CD4-positive, alpha-beta T cell treated with Interleukin-10 for 1 hour (primary cell): Measurements from ENCODE around the gene KPNB1.

Experiments
- DNase-seq: peaks from one replicate; pipeline ENCODE4 v3.0.0-alpha.2; 2020

KPNB1 gene

GRCh38 chr17:47649153-47649971 lies at the start of gene KPNB1:
KPNB1 (plus strand) TSS chr17:47649919; CDS start chr17:47650245, 326 bp downstream.
- peak; percentile 99 for DNase-seq

DNA sequence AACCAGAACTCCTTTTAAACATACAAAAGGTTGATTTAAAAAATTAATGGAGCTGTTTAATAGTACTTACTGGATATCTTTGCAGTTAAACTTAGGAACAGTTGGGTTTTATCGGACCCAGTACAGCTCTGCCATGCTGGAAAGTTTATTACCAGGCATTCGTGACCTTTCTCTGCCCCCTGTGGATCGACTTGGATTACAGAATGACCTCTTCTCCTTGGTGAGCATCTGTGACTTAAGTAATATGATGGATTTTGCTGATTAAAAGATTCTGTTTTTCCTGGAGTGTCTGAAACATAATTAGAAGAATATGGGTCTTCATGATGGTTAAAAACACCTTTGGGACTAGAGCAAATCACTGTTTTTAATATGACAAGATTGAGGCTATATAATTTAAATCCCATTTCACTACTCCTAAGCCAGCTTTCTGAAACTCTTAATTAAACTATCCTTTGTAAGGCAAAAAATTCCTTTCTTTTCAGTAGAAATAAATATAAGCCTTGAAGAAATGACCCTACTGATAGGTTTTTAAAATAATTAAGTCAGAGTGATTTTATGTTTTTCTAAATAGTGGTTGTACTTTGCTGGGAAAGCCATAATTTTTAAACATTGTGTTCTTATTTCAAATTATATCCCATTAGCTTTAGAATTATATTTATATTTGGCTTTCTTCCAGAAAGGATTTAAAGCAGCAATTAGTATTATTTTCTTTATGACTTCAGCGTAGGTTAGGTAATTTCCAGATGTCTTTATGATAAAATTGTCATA lies 45.7 kb upstream of the KPNB1 start:
- no peak for DNase-seq

DNA sequence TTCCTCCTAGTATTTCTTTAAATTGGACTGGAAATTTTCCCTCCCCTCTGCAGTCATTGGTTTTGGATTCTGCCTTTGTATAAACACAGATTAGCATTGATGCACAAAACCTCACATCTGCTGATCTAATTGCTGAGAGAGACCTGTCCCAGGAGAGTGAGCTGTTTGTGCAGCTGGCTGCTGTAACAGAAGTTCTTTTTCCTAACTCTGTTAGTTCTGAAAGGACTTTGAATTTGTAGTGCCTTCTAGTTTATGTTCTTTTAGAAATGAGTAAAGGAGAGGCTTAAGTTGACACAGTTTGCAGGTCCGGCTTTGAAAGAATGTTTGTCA lies 45.2 kb upstream of the KPNB1 start:
- no peak for DNase-seq

DNA sequence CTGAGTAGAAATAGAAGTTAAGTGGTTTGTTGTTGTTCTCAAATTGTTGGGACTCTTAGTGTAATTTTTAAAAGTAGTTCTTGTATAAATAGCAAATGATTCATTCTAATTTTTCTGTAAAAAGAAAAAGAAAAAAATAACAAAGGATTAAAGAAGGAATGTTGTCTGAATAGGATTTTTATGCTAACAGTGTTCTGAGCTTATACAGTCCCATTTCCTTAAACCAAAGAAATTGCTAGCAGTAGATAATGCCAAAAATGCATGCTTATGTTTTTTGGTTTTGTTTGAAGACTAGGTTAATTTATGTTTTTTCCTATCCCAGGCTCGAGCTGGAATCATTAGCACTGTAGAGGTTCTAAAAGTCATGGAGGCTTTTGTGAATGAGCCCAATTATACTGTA lies 44.7 kb upstream of the KPNB1 start:
- no peak for DNase-seq

- no peak for DNase-seq
These were observed 42.2 kb upstream of the KPNB1 start for GRCh38 chr17:47607481-47607880.

- DNase-seq = no peak
These were observed 38.1 kb upstream of the KPNB1 start for GRCh38 chr17:47611372-47612350.

DNA sequence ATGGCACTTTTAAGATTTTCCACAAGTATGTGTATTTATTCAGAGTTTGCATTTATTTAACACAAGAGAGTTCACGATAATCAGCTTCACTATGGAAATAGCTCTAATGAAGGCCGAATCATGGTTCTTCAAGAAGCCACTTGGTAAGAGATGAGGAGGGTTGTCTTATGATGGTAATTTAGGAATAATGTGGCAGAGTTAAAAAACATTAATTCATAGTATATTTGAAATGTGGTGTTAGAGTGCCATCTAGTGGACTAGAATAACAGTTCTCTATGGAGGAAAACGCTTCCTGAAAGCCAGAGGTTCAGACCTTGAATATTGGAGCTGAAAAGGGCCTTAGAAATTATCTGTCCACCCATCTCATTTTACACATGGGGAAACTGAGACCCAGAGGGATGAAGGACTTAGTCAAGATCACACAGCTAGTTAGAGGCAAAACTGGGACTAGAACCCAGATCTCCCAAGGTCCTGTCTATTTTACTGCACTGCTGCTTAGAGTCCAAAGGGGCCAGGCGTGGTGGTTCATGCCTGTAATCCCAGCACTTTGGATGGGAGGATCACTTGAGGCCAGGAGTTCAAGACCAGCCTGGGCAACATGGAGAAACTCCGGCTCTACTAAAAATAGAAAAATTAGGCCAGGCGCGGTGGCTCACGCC lies 33.8 kb upstream of the KPNB1 start:
- peak; percentile 65 for DNase-seq

DNA sequence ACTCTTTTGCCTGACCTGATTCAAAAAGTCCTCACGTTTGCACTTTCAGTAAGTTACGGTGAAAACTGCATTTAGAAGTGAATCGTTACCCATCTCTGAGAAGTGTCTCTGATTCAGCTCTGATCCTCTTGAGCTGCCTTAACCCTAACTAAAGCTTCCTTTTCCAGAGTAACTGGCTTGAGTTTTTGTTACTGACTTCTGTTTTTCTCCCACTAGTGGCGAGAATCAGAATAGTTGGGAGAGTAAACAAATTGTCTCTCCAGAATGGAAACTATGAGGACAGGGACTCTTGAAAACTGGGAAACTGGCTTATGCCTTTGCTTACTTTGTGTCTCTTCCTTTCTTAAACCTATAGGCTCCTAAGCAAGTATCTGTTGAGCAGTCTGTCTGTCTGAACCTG lies 31.3 kb upstream of the KPNB1 start:
- DNase-seq = no peak

DNA sequence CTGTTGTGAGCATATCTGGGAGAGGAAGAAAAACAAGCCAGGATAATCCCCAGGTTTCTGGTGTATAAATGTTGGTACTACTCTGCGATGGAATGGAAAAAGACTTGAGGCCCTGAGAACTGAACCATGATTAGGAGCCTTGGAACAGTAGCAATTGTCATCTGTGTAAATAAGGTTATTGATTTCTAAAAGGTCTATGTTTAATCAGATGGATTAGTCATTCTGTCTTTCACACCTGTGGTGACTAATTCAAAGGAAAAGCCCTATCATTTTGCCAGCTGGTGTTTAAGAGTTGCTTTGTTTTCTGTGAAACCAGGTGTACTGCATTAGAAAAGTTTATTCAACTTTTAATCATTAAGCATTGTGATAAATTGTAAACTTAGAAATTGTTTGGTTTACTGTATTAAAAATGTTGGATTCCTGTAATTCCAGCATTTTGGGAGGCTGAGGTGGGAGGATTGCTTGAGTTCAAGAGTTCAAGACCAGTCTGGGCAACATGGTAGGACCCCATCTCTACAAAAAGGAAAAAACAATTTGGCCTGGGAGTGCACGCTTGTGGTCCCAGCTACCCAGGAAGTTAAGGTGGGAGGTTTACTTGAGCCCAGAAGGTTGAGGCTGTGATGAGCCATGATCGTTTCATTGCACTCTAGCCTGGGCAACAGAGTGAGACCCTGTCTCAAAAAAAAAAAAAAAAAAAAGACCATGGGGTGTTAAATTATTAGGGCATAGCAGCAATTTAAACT lies 29.0 kb upstream of the KPNB1 start:
- DNase-seq = no peak

DNA sequence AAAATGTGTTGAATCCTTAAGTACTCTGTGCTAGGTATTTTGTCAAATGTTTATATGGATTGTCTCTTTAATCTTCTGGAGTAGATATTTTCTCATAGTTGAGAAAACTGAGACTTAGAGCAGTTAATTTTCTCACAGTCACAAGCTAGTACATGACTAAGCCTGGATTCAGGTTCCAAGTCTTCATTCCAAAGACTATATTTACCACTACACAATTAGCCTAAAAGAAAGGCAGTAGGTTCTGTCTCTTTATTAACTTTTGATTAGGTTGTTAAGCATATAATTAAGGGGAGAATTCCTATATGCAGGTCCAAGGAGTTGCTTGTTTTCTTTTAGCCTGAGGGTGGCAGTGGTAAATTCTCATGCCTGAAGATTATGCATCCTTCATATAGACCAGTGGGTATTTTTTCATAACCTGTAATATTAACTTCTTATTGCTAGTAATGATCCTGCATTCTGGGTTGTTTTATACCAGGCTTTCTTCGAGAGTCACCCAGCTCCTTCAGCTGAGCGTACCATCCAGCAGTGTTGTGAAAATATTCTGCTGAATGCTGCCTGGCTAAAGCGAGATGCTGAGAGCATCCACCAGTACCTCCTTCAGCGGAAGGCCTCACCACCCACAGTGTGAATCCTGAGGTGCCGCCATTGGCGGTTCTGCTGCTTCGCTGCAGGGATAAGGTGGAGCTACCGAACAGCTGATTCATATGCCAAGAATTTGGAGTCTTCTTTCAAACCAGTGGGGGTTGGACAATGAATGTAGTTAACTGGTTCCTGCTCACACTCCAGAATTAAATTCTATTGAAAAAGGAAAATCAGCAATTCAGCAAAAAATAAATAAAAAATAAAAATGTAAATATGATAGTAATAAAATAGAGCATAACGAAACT lies 28.2 kb upstream of the KPNB1 start:
- DNase-seq = no peak

DNA sequence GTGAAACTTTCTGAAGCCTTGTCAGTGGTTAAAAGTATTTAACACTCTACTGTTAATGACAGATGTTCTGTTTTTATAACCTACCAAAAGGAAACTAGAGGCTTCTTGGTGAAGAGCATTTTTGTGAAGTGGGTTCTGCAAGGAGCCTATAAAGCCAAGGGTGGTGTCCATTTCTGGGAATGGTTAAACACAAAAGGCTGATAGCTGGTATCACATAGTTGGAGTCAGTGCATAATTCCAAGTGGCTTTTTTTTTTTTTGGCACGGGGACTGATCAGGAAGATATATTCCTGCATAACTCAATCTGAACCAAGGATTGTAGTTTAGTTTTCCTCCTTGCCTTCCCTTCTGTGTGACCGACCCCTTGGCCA lies 27.6 kb upstream of the KPNB1 start:
- no peak for DNase-seq

DNA sequence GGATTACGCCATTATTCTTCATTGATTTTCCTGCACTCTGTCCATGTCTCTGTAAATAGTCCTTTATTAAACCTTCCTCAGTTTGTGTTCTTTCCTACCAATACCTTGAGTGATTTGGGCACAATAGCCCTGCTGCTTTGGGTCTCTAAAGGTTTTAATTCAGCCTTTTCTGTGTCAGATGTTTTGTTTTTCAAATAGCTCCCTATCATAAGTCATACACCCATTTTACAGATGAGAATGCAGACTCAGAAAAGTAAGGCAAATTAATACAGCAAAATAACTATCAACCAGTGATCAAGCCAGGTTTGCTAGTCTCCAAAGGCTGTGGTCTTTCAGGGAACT lies 25.0 kb upstream of the KPNB1 start:
- DNase-seq = no peak

GRCh38 chr17:47628014-47628566 lies 21.6 kb upstream of the KPNB1 start:
- DNase-seq = no peak

DNA sequence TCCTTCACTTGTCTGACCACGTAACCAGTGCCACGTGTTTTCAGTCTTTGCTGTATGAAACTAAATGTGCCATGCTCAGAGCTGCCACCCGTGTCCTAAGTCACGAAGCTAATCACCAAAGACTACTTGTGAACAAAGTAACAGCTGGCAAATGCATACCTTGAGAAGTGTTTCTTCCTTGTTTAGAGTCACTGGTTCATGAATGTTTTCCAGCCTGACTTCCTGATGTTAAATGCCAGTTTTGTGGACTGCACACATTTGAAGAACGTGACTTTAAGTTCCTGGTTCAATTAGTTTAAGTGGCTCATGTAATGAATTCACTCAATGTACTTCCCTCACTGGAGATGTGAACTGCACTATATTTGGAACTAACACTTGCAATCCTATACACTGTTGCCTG lies 19.9 kb upstream of the KPNB1 start:
- no peak for DNase-seq

DNA sequence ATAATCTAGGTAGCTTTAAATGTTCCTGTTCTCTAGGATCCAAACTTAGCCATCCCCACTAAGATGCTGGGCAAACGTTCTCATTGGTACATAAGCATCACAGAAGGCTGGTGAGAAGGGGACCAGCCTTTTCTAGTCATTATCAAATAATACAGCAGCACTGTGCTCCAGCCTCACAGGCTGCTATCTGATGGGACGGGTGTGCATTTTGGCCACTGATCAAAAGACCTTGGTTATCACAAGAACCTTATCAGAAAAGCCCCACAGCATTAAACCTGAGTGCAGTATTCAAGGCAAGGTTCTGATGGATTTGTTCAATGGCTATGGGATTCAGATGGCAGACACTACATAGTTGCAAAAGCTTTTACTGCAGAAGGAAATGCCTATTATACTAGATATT lies 19.1 kb upstream of the KPNB1 start:
- DNase-seq = no peak

DNA sequence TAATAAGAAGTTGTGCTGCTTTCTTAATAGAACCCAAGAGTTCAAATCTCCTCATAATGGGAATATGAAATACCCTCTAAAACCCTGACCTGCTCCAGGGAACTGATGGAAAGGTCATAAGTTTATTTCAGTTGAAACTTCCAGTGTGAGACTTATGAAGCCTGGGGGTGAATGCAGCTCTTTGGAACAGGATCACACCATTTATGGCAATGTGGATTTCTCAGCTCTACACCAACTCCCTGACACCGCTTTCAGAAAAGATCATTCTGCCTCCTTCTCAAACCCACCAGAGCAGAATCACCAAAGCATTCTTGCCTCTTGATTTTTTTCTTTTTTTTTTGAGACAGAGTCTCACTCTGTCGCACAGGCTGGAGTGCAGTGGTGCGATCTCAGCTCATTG lies 16.7 kb upstream of the KPNB1 start:
- DNase-seq = no peak

DNA sequence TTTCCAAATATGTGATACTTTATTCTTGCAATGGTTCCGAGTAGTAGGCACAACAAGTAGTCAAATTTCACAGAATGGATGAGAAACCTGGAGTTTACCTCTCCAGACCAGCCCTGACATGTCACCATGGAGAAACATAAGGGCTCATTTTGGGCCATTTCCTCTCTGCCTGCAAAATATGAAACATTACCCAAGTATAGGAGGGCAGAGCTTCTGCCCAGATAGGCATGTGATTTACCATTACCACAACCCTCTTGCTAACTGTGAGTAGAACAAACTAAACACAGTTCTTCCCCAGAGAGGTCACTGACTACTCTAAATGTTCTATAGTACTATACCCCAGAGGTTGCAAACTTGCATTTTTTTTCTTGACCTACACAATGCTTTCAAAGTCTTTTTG lies 15.7 kb upstream of the KPNB1 start:
- DNase-seq = no peak

DNA sequence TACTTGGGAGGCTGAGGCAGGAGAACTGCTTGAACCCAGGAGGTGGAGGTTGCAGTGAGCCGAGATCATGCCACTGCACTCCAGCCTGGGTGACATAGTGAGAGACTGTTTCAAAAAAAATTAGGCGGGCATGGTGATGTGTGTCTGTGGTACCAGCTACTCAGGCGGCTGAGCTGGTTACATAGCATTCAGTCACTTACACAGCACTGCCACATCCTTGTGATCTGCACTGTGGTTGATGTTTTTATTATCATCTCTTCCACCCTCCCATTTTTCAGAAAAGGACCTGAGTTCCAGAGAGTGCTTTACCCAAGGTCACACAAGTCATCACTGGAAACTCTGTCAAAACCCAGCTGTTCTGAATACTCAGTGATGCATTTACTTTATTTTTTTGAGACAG lies 14.8 kb upstream of the KPNB1 start:
- no peak for DNase-seq

DNA sequence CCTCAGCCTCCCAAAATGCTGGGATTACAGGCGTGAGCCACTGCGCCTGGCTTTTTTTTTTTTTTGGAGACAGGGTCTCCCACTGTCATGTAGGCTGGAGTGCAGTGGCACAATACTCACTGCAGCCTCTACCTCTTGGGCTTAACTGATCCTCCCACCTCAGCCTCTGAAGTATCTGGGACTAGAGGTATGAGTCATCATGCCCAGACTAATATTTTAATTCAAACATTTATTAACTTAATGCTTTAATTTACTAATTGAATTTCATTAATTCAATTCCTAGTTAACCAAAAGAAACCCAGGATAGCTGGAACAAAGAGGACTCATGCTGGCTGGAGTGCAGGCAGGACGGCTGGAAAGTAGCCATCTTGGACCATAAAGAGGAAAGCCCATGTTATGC lies 14.0 kb upstream of the KPNB1 start:
- no peak for DNase-seq

DNA sequence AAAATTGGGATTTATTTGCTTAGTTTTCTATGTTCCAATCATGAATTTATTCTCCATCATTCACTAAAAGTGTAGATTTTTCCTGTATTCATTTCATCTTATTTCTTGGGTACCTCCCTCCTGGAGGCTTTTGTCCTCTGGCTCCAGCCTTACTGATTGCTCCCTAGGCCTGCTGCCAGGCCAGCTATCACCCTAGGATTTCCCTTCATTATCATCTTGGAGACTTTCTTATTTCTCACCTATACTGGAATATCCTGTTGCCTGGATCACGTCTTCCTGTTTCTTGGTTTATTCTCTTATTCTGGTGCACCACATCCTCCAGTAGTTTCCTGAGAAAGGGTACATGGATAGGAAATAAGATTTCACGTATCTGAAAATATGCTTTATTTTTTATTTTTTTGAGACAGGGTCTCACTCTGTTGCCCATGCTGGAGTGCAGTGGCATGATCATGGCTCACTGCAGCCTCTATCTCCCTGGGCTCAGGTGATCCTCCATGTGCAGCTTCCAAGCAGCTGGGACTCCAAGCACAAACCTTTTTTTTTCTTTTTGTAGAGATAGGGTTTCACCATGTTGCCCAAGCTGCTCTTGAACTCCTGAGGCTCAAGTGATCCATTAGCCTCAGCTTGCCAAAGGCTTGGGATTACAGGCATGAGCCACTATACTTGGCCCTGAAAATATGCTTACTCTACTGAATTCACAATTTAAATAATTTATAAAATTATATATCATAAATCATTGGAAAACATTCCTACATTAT lies 13.3 kb upstream of the KPNB1 start:
- no peak for DNase-seq
